HG02981 (cell line): ENCODE measurements around the gene GALNT16.
"Not testable (repeated sequence)": the region's sequence is repeated elsewhere in the genome, so short reads cannot be mapped to it uniquely, and the experiment has no call there.

Experiments
- ATAC-seq: cut with Tn5 transposase; IDR thresholded peaks from one replicate; pipeline ENCODE4 v1.9.1; 2021; ENCODE audit warnings: mild to moderate bottlenecking, moderate library complexity; ENCODE audit not compliant: unreplicated experiment

The GALNT16 gene

GRCh38 chr14:69259527-69260189 lies at the start of gene GALNT16:
GALNT16 (plus strand) TSS chr14:69260158; CDS start chr14:69260291, 133 bp downstream.
- no peak for ATAC-seq

GRCh38 chr14:69214393-69214792 lies 45.6 kb upstream of the GALNT16 start:
- ATAC-seq, result no peak

GRCh38 chr14:69217663-69218062 lies 42.3 kb upstream of the GALNT16 start:
- ATAC-seq, result not testable (repeated sequence)

- no peak for ATAC-seq
Measured at GRCh38 chr14:69224946-69225345, 35.0 kb upstream of the GALNT16 start.

GRCh38 chr14:69226178-69226577 lies 33.8 kb upstream of the GALNT16 start:
- no peak for ATAC-seq

- ATAC-seq, result no peak
Measured at GRCh38 chr14:69226736-69227135, 33.2 kb upstream of the GALNT16 start.

- no peak for ATAC-seq
Measured at GRCh38 chr14:69231486-69231885, 28.5 kb upstream of the GALNT16 start.

GRCh38 chr14:69232388-69232787 lies 27.6 kb upstream of the GALNT16 start:
- ATAC-seq, result no peak

- ATAC-seq, result no peak
Measured at GRCh38 chr14:69234106-69234505, 25.9 kb upstream of the GALNT16 start.

- ATAC-seq, result no peak
Measured at GRCh38 chr14:69235708-69236107, 24.2 kb upstream of the GALNT16 start.

GRCh38 chr14:69237142-69237541 lies 22.8 kb upstream of the GALNT16 start:
- ATAC-seq, result no peak

- no peak for ATAC-seq
Measured at GRCh38 chr14:69237584-69237983, 22.4 kb upstream of the GALNT16 start.

- ATAC-seq, result no peak
Measured at GRCh38 chr14:69238883-69239282, 21.1 kb upstream of the GALNT16 start.

GRCh38 chr14:69240527-69241173 lies 19.3 kb upstream of the GALNT16 start:
- ATAC-seq, result no peak

- ATAC-seq, result no peak
Measured at GRCh38 chr14:69241577-69241976, 18.4 kb upstream of the GALNT16 start.

- no peak for ATAC-seq
Measured at GRCh38 chr14:69242311-69243224, 17.4 kb upstream of the GALNT16 start.

GRCh38 chr14:69244946-69245345 lies 15.0 kb upstream of the GALNT16 start:
- no peak for ATAC-seq

- no peak for ATAC-seq
Measured at GRCh38 chr14:69246331-69246730, 13.6 kb upstream of the GALNT16 start.

- ATAC-seq, result no peak
Measured at GRCh38 chr14:69247676-69248440, 12.1 kb upstream of the GALNT16 start.

GRCh38 chr14:69249603-69250002 lies 10.4 kb upstream of the GALNT16 start:
- no peak for ATAC-seq

- no peak for ATAC-seq
Measured at GRCh38 chr14:69252851-69253250, 7.1 kb upstream of the GALNT16 start.
